ENCODE results near the gene AUTS2. TPM values are rescaled to one million over a fixed set of nuclear protein-coding genes. Genes with fewer than 3 reads are reported as not detected.
"Not testable (repeated sequence)": the region's sequence is repeated elsewhere in the genome, so short reads cannot be mapped to it uniquely, and the experiment has no call there.

The AUTS2 gene
- total RNA-seq, 1 experiment from 2014 or later: 2.2 TPM

DNA sequence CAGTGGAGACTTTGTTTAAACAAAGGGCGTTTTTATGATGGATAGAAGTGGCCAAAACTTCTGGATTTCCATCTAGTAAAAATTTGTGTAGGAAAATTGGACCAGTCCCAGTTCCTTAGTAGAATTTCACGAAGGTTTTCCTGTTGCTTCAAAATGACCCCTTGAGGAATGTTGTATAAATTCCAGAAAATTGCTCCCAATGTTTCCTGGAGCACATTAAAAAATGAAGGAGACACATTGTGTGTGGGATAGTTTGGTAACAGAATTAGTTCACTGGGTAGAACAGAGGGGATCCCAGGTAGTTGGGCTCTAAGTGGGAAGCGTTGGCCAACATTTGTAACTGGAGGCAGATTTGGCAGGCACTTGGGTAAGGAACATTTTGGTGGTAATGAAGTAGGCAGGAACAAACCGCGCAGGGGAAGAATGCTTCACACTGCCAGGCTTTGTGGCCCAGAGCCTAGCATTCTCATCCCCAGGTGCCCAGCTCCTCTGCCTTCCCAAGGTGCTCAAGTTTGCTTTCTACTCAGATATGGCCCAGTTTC is 758.6 kb downstream of the AUTS2 start:
- DNase-seq: no peak
- Histone ChIP-seq H3K36me3 (no peaks in the 10 kb centered on the region), H3K27me3 (no peaks in the 10 kb centered on the region), H3K9me3 (no peaks in the 10 kb centered on the region), H3K4me3 (no peak overlapping the region)

DNA sequence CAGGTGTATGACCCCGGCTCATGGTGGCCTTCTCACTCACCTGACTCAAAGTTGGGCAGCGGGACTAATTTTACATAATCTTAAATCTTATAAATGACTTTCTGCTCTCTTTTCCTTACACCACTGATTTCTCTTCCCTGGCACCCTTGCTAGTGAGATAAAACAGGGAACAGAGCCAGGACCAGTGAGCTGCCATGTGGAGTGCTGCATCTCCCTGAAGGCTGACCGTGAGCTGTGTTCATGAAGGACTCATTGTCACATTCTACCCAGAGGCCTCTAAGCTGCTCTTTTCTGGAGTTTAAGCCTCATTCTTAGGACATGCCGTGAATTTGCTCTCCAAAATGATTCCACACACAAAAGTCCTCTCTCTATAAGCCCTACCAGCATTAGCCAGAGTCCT is 762.3 kb downstream of the AUTS2 start:
- H3K36me3 ChIP-seq: no peaks in the 10 kb centered on the region
- no peak for DNase-seq
- H3K27me3 ChIP-seq: no peaks in the 10 kb centered on the region
- no peak overlapping the region for H3K4me3 ChIP-seq
- no peaks in the 10 kb centered on the region for H3K9me3 ChIP-seq

DNA sequence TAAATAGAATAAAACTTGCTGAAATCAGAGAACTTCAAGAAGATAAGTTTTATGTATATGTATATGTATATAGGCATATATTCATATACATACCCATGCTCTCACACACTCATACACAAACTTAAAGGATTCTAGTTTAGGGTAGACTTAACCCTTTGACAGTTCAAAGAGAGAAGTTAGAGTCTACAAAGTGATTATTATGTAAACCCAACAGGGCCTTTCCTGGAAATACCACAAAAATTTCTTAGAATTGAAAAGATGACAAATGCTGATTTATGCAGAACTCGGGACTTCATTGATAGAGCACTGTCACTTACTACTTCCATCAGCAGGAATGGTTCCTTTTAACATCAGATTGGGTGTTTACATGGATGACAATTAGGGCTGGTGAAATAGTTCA is 763.5 kb downstream of the AUTS2 start:
- no peaks in the 10 kb centered on the region for H3K27me3 ChIP-seq
- no peaks in the 10 kb centered on the region for H3K9me3 ChIP-seq
- DNase-seq: no peak
- no peak overlapping the region for H3K4me3 ChIP-seq
- H3K36me3 ChIP-seq: no peaks in the 10 kb centered on the region

DNA sequence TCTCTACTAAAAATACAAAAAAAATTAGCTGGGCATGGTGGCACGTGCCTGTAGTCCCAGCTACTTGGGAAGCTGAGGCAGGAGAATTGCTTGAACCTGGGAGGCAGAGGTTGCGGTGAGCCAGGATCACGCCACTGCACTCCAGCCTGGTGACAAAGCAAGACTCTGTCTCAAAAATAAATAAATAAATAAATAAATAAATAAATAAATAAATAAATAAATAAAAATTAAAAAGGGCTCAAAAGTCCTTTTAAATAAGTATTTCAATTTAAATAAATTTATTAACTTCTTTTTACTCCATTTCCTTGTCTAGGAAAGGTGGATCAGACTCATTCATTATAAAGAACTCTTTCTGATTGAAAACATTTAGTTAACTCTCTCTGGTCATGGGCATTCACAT is 766.1 kb downstream of the AUTS2 start:
- not testable (repeated sequence) for H3K36me3 ChIP-seq, H3K27me3 ChIP-seq, H3K9me3 ChIP-seq, DNase-seq, H3K4me3 ChIP-seq

DNA sequence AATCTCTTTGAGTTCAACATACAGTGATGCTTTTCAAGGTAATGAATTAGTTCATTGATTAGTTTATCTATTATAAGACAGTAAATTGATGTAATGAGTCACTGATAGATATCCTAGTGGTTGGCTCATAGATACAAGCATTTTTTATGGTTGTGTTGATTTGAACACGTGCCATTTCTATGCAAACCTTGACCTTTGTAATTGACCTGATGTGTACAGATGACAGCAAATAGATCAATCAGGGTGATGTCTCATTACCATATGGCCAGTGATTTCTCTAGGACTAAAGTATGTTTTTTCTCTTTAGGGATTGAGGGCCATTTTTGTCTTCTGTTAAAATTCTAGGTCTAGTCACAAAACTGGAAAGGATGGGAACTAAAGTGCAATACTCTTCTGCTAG is 773.4 kb downstream of the AUTS2 start:
- H3K9me3 ChIP-seq: no peaks in the 10 kb centered on the region
- no peaks in the 10 kb centered on the region for H3K27me3 ChIP-seq
- DNase-seq: no peak
- H3K4me3 ChIP-seq: no peak overlapping the region
- no peaks in the 10 kb centered on the region for H3K36me3 ChIP-seq

DNA sequence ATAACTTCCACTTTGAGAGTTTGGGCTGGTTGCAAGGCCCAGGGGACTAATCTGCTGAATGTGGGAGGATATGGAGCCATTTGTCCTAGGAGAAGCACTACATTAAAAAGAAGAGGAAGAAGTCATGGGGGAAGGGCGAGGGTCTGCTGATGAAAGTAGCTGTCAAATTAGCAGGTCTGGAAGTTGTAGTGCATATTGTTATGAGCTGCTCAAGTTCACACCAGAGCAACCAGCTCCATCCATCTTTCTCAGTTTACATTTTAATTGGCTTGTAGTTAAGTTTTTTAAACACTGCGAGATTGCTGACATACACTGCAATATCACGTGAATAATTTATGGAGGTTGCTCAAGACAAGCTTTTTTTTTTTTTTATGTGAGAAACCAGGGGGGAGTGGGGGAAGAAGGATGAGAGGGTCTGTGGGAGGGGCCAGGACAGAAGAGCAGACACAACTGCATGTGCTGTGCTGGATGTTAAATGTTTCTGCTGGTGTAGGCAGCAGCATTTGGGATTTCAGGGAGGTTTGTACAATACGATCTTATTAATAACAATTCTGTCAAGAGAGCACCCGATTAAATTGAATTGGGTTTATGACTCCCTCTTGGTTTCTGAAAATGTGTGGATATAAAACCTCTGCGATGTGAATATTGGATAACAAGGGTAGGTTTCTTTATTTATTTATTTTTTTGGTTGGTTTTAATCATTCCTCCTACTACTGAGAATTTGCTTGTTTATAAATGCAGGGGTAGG is 774.7 kb downstream of the AUTS2 start:
- no peak for DNase-seq
- H3K27me3 ChIP-seq: no peaks in the 10 kb centered on the region
- H3K9me3 ChIP-seq: no peaks in the 10 kb centered on the region
- H3K4me3 ChIP-seq: no peak overlapping the region
- no peaks in the 10 kb centered on the region for H3K36me3 ChIP-seq

DNA sequence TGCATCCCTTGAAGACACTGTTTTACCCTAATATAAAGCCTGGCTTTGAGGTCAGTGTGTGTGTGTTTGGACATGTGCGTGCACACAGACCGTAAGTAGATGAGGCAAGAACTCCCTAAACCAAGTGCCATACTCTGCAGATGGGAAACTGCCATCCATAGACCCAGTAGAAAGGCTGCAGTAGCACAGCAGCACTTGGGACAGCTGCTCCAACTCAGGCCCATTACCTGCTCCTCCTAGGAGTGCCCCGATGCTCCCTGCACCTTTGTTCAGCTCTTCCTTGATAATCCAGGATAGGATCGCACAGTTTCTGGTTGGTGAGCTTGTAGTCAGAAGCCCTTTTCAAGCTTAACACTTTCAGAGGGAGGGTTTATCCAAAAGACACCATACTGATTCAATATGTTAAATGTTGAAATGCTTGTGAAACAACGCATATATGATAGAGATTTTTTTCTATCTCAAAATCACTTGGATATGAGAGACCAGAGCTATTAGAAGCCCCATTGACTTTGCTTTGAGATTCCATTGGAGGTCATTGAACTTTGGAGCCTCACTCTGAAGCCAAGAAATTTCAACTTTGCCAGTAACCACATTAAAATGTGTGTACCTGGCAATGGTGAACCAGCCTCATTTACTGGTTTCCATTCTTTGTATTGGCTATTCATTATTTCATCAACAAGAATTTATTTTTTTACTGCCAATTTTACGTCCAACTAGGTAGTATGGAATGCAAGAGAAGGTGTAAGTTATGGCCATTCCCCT is 776.7 kb downstream of the AUTS2 start:
- no peaks in the 10 kb centered on the region for H3K9me3 ChIP-seq
- H3K4me3 ChIP-seq: no peak overlapping the region
- H3K36me3 ChIP-seq: no peaks in the 10 kb centered on the region
- no peaks in the 10 kb centered on the region for H3K27me3 ChIP-seq
- peak; percentile 19 for DNase-seq

DNA sequence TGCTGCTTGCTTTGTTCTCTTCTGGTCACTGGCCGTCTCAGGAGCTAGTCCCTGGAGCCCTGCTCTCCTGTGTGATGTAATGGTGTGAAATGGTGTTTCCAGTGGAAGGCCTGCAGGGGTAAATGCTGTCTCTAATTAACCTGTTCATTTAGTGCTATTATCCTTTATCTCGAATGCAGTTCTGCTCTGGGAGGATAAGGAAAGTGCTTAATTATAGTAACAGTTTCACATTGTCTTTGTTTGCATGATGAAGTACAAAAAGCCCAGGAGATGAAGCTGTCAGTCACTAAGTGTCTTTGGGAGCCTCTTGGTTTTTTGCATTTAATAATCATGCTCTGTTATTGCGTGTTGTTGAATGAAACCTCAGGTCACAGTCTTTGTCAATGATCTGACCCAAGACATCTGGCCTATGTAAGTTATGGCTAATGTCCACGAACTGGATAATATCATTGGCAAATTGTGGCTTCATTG is 778.3 kb downstream of the AUTS2 start:
- H3K27me3 ChIP-seq: no peaks in the 10 kb centered on the region
- no peak overlapping the region for H3K4me3 ChIP-seq
- no peak for DNase-seq
- H3K36me3 ChIP-seq: no peaks in the 10 kb centered on the region
- H3K9me3 ChIP-seq: no peaks in the 10 kb centered on the region

DNA sequence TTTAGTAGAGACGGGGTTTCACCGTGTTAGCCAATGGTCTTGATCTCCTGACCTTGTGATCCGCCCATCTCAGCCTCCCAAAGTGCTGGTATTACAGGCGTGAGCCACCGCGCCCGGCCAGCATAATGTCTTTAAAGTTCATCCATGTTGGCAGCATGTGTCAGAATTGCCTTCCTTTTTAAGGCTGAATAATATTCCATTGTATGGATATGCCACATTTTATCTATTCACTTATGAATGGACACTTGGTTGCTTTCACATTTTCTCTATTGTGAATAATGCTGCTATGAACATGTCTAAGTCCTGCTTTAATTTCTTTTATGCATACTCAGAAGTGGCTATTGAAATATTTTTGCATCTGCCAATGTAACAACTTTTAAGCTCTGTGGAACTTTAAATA is 779.7 kb downstream of the AUTS2 start:
- H3K27me3 ChIP-seq: no peaks in the 10 kb centered on the region
- H3K9me3 ChIP-seq: no peaks in the 10 kb centered on the region
- H3K36me3 ChIP-seq: no peaks in the 10 kb centered on the region
- DNase-seq: no peak
- no peak overlapping the region for H3K4me3 ChIP-seq

DNA sequence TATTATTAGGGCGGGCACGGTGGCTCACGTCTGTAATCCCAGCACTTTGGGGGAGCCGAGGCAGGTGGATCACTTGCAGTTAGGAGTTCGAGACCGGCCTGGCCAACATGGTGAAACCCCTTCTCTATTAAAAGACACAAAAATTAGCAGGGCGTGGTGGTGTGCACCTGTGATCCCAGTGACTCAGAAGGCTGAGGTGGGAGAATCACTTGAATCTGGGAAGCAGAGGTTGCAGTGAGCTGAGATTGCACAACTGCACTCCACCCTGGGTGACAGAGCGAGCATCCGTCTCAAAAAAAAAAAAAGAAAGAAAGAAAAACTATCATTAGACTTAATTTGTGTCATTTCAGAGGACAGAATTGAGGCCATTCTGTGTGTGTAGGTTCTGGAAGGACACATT is 780.9 kb downstream of the AUTS2 start:
- no peak overlapping the region for H3K4me3 ChIP-seq
- H3K36me3 ChIP-seq: no peaks in the 10 kb centered on the region
- no peak for DNase-seq
- H3K9me3 ChIP-seq: no peaks in the 10 kb centered on the region
- H3K27me3 ChIP-seq: no peaks in the 10 kb centered on the region

DNA sequence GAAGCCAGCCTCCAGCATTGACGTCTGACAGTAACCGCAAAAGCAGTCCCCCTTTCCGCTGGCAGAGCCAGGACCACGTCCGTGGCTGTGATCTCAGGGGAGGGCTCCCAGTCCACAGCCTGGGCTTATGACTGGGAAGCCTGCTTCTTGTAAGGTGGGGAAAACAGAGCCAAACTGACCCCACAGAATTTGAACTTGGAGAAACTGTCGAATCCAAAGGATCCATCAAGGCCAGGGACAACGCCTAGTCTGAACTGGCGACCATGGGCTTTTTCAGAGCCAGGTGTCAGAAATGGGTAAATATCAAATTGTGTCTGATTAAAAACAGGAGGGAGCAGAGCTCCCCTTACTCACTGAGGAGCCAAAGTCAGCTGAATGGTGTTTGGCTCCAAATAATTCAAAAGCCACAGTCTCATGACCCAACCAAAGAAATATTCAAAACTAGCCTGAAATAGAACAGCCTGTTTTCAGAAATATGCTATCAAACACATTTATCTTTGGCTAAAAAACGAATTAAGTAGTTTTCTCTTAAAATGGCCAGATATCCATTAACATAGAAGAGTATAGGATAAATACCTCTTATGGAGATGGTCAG is 782.2 kb downstream of the AUTS2 start:
- DNase-seq: peak; percentile 44
- Histone ChIP-seq H3K36me3 (no peaks in the 10 kb centered on the region), H3K27me3 (no peaks in the 10 kb centered on the region), H3K9me3 (no peaks in the 10 kb centered on the region), H3K4me3 (no peak overlapping the region)

DNA sequence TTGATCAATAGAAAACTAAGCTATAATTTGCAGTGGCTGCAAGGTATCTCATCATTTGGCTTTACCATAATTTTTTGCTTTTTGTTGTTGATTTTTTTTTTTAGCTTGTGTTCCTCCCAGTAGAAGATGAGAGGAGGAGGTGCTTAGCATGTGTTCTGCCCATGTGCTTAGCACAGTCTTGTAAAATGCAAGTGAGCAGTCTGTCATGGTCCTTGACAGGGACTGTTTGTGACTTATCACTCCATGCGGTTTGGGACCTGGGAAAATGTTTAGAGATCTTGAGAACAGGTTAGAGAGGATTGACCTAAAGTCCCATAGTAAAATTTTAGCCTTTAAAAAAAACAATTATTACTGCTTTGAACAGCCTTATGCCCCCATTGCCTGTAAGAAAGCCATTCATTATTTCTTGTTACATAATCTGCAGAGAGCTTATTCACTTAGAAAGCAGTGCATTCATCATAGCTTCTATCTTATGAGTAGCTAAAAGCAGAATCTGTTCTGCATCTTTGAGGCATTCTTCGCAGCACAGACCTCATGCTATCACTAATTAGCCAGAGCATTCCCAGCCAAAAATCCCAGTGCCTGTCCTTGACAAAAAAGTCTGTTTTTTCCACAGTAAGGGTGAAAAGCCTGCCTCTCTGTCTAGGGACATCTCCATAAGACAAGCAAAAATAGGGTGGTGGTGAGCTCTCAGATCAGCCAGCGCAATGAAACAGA is 784.9 kb downstream of the AUTS2 start:
- Histone ChIP-seq H3K27me3 (no peaks in the 10 kb centered on the region), H3K9me3 (no peaks in the 10 kb centered on the region), H3K36me3 (no peaks in the 10 kb centered on the region), H3K4me3 (no peak overlapping the region)
- DNase-seq: no peak

DNA sequence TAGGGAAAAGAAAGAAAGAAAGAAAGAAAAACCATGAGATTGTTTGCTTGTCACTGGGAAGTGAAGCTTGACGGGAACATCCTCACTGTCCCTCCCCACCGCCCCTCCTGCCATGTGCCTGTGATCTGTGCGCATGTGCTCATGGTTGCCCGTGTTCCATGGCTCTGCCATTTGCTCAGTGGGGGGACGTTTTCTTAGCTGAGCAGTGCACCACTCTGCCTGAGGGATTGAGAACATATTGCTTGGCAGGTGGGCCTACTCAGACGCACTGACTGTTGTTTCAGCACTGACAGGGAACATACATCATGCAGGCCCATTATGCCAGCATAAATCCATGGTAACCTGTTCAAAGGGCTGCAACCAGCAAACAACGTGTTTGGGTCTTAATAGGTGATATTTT is 785.7 kb downstream of the AUTS2 start:
- DNase-seq: no peak
- Histone ChIP-seq H3K36me3 (no peaks in the 10 kb centered on the region), H3K9me3 (no peaks in the 10 kb centered on the region), H3K27me3 (no peaks in the 10 kb centered on the region), H3K4me3 (no peak overlapping the region)

DNA sequence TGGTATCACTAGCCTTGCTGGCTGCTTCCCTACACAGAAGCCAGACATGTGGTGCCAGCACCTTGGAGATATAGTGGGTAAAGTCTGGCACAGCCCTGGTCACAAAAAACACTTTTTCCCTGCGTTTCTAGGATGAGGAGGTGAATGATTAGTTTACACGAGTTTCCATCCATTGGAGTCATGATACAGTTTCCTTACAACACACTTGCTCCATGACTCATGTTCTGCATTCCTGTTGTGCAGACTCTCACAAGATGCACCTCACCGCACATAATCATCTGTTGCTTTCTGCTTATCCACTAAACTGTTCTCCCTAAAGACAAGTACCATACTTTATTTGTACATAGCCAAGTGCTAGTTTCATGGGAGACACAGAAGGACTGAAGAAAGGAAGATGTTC is 786.6 kb downstream of the AUTS2 start:
- Histone ChIP-seq H3K27me3 (no peaks in the 10 kb centered on the region), H3K9me3 (no peaks in the 10 kb centered on the region), H3K36me3 (no peaks in the 10 kb centered on the region), H3K4me3 (no peak overlapping the region)
- no peak for DNase-seq

DNA sequence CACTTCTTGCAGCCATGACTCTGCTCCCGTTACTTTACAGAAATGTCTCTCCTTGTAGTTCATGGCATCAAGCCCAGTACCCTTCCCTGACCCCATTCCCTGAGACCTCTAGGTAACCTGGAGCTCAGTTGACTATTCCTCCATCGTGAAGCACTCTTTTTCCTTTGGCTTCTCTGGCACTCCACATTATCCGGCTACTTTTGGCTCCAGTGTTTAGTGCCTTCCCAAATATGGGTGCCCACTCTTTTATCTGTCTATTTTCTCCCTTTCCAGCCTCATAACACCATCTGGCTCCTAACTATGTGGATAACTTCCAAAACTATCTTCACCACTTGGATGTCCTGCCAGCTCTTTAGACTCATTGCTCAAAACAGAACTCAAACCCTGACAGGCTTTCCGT is 788.9 kb downstream of the AUTS2 start:
- H3K4me3 ChIP-seq: no peak overlapping the region
- no peaks in the 10 kb centered on the region for H3K27me3 ChIP-seq
- DNase-seq: peak; percentile 9
- no peaks in the 10 kb centered on the region for H3K9me3 ChIP-seq
- H3K36me3 ChIP-seq: no peaks in the 10 kb centered on the region

DNA sequence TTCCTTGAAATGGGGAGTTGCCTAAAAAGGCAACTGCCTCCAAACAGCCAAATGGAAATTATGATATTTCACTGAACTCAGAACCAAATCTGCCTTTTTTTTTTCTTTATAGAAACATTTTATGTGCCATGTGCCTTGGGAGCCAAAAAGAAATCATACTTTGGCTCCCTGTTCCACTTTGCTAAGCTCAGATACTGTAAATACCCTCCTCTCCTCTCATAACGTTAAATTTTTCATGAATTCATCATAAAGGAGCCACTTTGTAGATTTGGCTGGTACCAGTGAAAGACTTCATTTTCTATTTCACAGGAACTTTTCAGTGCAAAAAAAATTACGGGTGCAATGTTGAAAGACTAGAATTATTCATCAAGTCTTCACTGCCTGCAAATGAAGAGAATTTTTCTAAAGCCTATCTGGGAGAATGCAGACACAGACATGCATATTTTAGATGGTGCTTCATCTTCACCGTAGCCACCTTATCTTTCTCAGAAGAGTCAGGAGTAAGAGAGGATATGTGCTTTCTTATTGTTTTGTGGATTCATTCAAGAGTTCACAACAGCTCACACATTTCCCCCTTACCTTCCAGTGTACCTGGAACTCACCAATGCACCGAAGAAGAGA is 791.4 kb downstream of the AUTS2 start:
- DNase-seq: peak; percentile 8
- Histone ChIP-seq H3K36me3 (no peaks in the 10 kb centered on the region), H3K4me3 (no peak overlapping the region), H3K27me3 (no peaks in the 10 kb centered on the region), H3K9me3 (no peaks in the 10 kb centered on the region)

All from MG63 (cell line).